Colonic mucosa (tissue), 4 donors: ENCODE results near the gene TEC. TPM values are rescaled to one million over a fixed set of nuclear protein-coding genes. Genes with fewer than 3 reads are reported as not detected.

Source experiments
- DNase-seq: peaks from one replicate; pipeline ENCODE4 v3.0.0-alpha.2; 2020
- H3K27ac ChIP-seq: fragments of 200-600 bp; one replicate; pipeline ENCODE4 v1.8.0; 2021
- H3K27me3 ChIP-seq: fragments of 200-600 bp; one replicate; pipeline ENCODE4 v1.8.0; 2021
- H3K36me3 ChIP-seq: fragments of 200-600 bp; one replicate; pipeline ENCODE4 v1.8.0; 2021
- H3K4me1 ChIP-seq: fragments of 200-600 bp; one replicate; pipeline ENCODE4 v1.8.0; 2021; ENCODE audit warnings: mild to moderate bottlenecking
- H3K4me3 ChIP-seq: fragments of 200-600 bp; one replicate; pipeline ENCODE4 v1.8.0; 2021
- H3K9ac ChIP-seq, 2 donors: one replicate each; pipeline ENCODE4 v1.7.0; 2013; ENCODE audit warnings: control low read depth in 2 of 2, low read depth in 2 of 2, low read length in 2 of 2
- H3K9me3 ChIP-seq: fragments of 200-600 bp; one replicate; pipeline ENCODE4 v1.8.0; 2021
- intact Hi-C: fragments of 100-400 bp; cut with DNase I; formaldehyde crosslinking; loops from one replicate; pipeline ENCODE4 v1.14.1; 2022
- total RNA-seq, 2 donors: library from RNA; stranded (reverse); fragmentation: NEBNext Ultra II Directional in 1 of 2; extraction: Animal tissue kit (Norgen Biotek cat#: 25700) in 1 of 2; gene quantifications; one replicate each; pipeline ENCODE4 v1.2.1, GENCODE V29; 2021
- TF ChIP-seq, protein P1 (sequence below): fragments of 200-600 bp; IDR thresholded peaks from one replicate; pipeline ENCODE4 v1.8.0; 2022; ENCODE audit warnings: antibody characterized with exemption, mild to moderate bottlenecking
- donor health status: healthy.
- donor health status: DM: no; HTN: no; CAD: no.
- donor health status: DM: no; HTN: no; CAD: no.

TEC gene
- total RNA-seq, 2 donors from 2014 or later, result 2.1 to 2.9 TPM

DNA sequence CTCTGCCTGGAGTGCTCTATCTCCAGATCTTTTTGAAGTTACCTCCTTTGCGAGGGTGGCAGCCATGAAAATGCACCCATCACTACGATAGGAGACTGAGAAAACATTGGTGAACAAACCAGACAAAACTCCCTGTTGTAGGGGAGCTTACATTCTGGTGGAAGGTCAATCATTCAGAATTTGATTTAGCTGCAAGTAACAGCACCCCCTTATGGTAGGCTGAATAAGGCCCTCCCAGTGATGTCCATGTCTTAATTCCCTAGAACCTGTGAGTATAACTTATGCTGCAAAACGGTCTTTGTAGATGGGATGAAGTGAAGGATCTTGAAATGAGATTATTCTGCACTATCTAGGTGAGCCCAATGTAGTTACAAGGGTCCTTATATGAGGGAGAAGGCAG lies 5.6 kb upstream of the TEC start:
- H3K9me3 ChIP-seq, result no peaks in the 10 kb centered on the region
- H3K4me3 ChIP-seq, result no peak overlapping the region
- H3K27ac ChIP-seq, result no peak overlapping the region
- no peaks in the 10 kb centered on the region for H3K4me1 ChIP-seq
- no peak overlapping the region for H3K9ac ChIP-seq
- TF ChIP-seq, protein P1, sequence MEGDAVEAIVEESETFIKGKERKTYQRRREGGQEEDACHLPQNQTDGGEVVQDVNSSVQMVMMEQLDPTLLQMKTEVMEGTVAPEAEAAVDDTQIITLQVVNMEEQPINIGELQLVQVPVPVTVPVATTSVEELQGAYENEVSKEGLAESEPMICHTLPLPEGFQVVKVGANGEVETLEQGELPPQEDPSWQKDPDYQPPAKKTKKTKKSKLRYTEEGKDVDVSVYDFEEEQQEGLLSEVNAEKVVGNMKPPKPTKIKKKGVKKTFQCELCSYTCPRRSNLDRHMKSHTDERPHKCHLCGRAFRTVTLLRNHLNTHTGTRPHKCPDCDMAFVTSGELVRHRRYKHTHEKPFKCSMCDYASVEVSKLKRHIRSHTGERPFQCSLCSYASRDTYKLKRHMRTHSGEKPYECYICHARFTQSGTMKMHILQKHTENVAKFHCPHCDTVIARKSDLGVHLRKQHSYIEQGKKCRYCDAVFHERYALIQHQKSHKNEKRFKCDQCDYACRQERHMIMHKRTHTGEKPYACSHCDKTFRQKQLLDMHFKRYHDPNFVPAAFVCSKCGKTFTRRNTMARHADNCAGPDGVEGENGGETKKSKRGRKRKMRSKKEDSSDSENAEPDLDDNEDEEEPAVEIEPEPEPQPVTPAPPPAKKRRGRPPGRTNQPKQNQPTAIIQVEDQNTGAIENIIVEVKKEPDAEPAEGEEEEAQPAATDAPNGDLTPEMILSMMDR, result peak; percentile 54
- intact Hi-C loops, result loop anchor here (10.0 kb wide), 1 partner anchor 130 kb away; no protein-coding TSS in a partner anchor
- no peaks in the 10 kb centered on the region for H3K36me3 ChIP-seq
- DNase-seq, result no peak
- H3K27me3 ChIP-seq, result no peaks in the 10 kb centered on the region

GRCh38 chr4:48271626-48272025 lies 2.0 kb upstream of the TEC start:
- Histone ChIP-seq H3K9me3 (no peaks in the 10 kb centered on the region), H3K36me3 (no peaks in the 10 kb centered on the region), H3K27ac (no peak overlapping the region), H3K4me1 (no peaks in the 10 kb centered on the region), H3K4me3 (no peak overlapping the region), H3K9ac (no peak overlapping the region), H3K27me3 (no peaks in the 10 kb centered on the region)
- DNase-seq, result no peak
- intact Hi-C loops, result loop anchor here (10.0 kb wide), 1 partner anchor 127 kb away; no protein-coding TSS in a partner anchor
- TF ChIP-seq, protein P1, result no peak

- Histone ChIP-seq H3K4me3 (no peak overlapping the region), H3K9me3 (no peaks in the 10 kb centered on the region), H3K4me1 (no peaks in the 10 kb centered on the region), H3K9ac (no peak overlapping the region), H3K27me3 (no peaks in the 10 kb centered on the region), H3K27ac (no peak overlapping the region), H3K36me3 (no peaks in the 10 kb centered on the region)
- DNase-seq, result no peak
- TF ChIP-seq, protein P1, result no peak
- intact Hi-C loops, result loop anchor here (10.0 kb wide), 1 partner anchor 126 kb away; no protein-coding TSS in a partner anchor
Measured at GRCh38 chr4:48270951-48271473, 1.4 kb upstream of the TEC start.

DNA sequence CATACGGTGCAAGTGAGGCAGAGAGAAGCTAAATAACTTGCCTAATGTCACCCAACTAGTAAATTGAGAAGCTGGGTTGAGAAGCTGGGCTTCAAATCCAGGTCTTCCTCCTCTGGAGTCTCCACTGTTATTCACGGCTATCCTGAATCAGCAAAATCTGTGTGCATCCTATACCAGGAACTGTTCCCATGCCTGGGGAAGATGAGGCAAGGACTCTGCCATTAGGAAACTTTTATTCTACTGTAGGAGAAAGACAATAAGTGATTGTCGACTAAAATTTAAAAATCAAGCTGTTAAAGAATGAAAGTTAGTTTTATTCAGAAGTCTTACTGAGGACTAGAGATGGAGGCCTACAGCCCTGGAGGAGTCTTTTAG lies 872 bp upstream of the TEC start:
- Histone ChIP-seq H3K4me1 (no peaks in the 10 kb centered on the region), H3K27me3 (no peaks in the 10 kb centered on the region), H3K9me3 (no peaks in the 10 kb centered on the region), H3K9ac (peak overlapping the region; percentile 70 to 83), H3K27ac (peak overlapping the region; percentile 80), H3K4me3 (peak overlapping the region; percentile 71), H3K36me3 (no peaks in the 10 kb centered on the region)
- DNase-seq, result no peak
- TF ChIP-seq, protein P1, result no peak
- intact Hi-C loops, result loop anchor here (10.0 kb wide), 1 partner anchor 126 kb away; no protein-coding TSS in a partner anchor

- no peaks in the 10 kb centered on the region for H3K4me1 ChIP-seq
- peak overlapping the region; percentile 71 for H3K4me3 ChIP-seq
- no peaks in the 10 kb centered on the region for H3K9me3 ChIP-seq
- H3K9ac ChIP-seq, result peak overlapping the region; percentile 70 to 88
- intact Hi-C loops, result loop anchor here (10.0 kb wide), 1 partner anchor 125 kb away; no protein-coding TSS in a partner anchor
- TF ChIP-seq, protein P1, result no peak
- no peaks in the 10 kb centered on the region for H3K27me3 ChIP-seq
- H3K27ac ChIP-seq, result peak overlapping the region; percentile 95
- H3K36me3 ChIP-seq, result no peaks in the 10 kb centered on the region
- DNase-seq, result peak; percentile 97
Measured at GRCh38 chr4:48269861-48270522, 354 bp upstream of the TEC start.
